Measurements from ENCODE around the gene PEX7.
A peak's percentile ranks its signal among the peaks of the same experiment; 100 is the strongest.
"Not testable (repeated sequence)": the region's sequence is repeated elsewhere in the genome, so short reads cannot be mapped to it uniquely, and the experiment has no call there.

Gene PEX7

GRCh38 chr6:136791296-136792094 is 30.9 kb upstream of the PEX7 start:
- no peak for DNase-seq

GRCh38 chr6:136792095-136792409 is 30.3 kb upstream of the PEX7 start:
- no peak for DNase-seq

GRCh38 chr6:136792410-136793262 is 29.8 kb upstream of the PEX7 start, which contains the start of gene MAP3K5:
MAP3K5 (minus strand) TSS chr6:136792477; CDS start chr6:136792157, 320 bp downstream.
- peak; percentile 68 for DNase-seq

GRCh38 chr6:136793363-136793762 is 29.0 kb upstream of the PEX7 start:
- DNase-seq = no peak

GRCh38 chr6:136795386-136795785 is 27.0 kb upstream of the PEX7 start:
- no peak for DNase-seq

GRCh38 chr6:136795996-136796395 is 26.4 kb upstream of the PEX7 start:
- no peak for DNase-seq

- DNase-seq = no peak
Measured at GRCh38 chr6:136798044-136798443, 24.3 kb upstream of the PEX7 start.

GRCh38 chr6:136801581-136801980 is 20.8 kb upstream of the PEX7 start:
- no peak for DNase-seq

- DNase-seq = no peak
Measured at GRCh38 chr6:136803608-136804007, 18.8 kb upstream of the PEX7 start.

- DNase-seq = no peak
Measured at GRCh38 chr6:136809091-136809860, 13.1 kb upstream of the PEX7 start.

- DNase-seq = no peak
Measured at GRCh38 chr6:136811272-136811671, 11.1 kb upstream of the PEX7 start.

- no peak for DNase-seq
Measured at GRCh38 chr6:136812174-136812573, 10.2 kb upstream of the PEX7 start.

- not testable (repeated sequence) for DNase-seq
Measured at GRCh38 chr6:136815608-136816007, 6.8 kb upstream of the PEX7 start.

GRCh38 chr6:136816656-136817055 is 5.7 kb upstream of the PEX7 start:
- DNase-seq = no peak

- no peak for DNase-seq
Measured at GRCh38 chr6:136820561-136820960, 1.8 kb upstream of the PEX7 start.

- no peak for DNase-seq
Measured at GRCh38 chr6:136822046-136822375, 381 bp upstream of the PEX7 start.

GRCh38 chr6:136823128-136823660 is 802 bp downstream of the PEX7 start:
- no peak for DNase-seq

GRCh38 chr6:136826216-136826615 is 3.8 kb downstream of the PEX7 start:
- no peak for DNase-seq

- no peak for DNase-seq
Measured at GRCh38 chr6:136831873-136832562, 9.6 kb downstream of the PEX7 start.

- DNase-seq = no peak
Measured at GRCh38 chr6:136840276-136841001, 18.0 kb downstream of the PEX7 start.

GRCh38 chr6:136843210-136843609 is 20.8 kb downstream of the PEX7 start:
- no peak for DNase-seq

GRCh38 chr6:136846046-136846445 is 23.7 kb downstream of the PEX7 start:
- no peak for DNase-seq

Data from cortex of kidney (tissue), 1 donor.